ENCODE data around the gene STMP1. TPM values are rescaled to one million over a fixed set of nuclear protein-coding genes. Genes with fewer than 3 reads are reported as not detected.
"Not testable (repeated sequence)": the region's sequence is repeated elsewhere in the genome, so short reads cannot be mapped to it uniquely, and the experiment has no call there.

Gene STMP1
- 32.9 TPM for total RNA-seq

DNA sequence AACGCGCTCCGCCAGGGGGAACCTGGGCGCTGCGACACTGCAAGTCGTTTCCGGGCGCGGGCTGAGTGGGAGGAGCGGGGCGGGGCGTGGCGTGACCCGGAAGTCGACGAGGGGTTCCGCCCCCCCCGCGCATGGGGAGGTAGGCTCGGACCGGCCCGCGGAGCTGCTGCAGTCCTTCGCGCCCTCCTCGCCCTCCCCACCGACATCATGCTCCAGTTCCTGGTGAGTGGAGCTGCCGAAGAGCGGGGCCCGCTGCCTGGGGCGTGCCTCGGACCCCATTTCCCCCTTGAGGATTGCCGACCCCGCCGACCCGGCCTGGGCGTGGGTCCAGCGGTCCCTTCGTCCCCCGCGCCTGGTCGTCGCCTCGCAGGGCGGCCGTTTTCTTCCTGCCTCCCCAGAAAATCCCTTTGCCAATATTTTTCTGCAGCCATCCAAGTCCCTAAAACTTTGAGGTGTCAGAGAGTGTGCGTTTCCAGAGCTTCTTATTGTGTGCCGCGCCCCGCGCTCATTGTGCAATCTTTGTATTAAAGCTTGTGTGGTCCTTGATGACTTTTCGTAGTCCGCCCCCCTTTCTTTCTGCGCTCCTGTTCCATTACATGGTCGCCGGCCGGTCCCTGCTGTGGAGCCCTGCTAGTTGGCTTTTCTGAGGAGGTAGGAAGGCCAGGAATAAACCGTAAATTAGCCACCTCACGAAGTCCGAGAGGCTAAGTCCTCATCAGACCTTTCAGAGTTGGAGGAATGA is at the start of gene STMP1:
Gene STMP1, plus strand, starts transcription at position 142 of the 742 bp plus-strand sequence.
- DNase-seq (ENCODE audit: low spot score): peak; percentile 97

DNA sequence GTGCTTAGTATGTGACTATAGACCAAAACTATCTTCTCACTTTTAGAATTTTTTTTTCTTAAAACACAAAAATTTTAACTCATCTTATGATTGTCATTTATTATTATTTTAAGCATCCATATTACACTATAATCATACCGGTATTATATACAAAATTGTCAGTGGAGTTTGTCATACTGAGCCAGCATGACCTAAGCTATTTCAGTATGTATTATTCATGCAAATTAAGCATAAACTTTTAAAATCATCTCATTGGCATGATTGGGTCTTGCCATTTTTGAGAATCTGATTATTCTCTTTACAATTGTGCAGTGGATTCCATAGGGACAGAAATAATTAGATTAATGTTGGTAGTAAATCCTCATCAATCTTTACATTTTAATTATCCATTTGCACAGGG is 46.2 kb upstream of the STMP1 start:
- DNase-seq (ENCODE audit: low spot score): no peak

DNA sequence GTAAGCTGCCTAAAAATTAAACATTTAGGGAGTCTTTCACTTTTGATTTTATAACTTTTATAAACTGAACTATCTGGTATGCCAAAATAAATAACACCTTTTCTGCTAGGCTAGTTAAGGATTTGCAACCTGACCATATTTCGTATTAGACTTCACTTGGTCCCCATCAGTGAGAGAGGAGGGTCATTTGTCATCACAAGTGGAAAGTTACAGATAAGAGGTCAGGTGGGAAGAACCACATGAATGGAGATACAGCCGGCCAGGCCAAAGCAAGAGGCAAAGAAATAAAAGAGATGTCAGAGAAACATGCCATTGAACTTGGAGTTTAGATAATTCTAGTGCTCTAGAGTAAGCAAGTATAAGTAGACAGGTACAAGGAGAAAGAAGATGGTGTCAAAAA is 44.5 kb upstream of the STMP1 start:
- no peak for DNase-seq (ENCODE audit: low spot score)

DNA sequence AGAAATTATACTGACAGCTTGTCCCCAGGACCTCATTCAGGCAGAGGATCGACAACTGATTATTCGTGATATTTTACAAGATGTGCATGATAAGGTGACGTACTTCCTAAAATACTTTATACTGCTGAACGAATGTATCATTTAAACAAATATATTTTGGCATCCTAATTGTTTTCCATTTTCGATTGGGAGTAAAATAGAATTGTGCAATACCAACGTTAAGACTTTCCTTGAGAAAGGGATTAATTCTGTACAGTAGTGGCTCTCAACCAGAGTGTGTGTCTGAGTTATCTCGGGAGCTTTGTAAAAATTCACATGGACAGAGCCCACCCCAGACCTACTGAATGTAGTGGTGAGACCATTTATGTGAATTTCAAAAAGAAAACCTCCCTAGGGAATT is 43.8 kb upstream of the STMP1 start:
- DNase-seq (ENCODE audit: low spot score): no peak

DNA sequence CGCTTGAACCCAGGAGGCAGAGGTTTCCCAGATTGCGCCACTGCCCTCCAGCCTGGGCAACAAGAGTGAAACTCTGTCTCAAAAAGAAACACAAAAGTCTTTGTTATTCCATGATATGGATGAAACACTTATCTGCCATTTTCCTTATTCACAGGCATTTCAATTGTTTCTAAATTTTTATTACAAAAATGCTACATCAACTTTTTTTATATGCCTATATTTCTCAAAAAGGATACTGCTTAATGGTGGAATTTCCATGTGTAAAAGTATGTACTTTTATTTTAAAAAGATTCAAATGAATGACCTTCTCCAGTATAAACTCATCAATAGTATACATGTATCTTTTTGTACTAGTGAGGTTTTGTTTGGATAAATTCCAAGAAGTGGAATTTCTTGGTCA is 41.9 kb upstream of the STMP1 start:
- no peak for DNase-seq (ENCODE audit: low spot score)

DNA sequence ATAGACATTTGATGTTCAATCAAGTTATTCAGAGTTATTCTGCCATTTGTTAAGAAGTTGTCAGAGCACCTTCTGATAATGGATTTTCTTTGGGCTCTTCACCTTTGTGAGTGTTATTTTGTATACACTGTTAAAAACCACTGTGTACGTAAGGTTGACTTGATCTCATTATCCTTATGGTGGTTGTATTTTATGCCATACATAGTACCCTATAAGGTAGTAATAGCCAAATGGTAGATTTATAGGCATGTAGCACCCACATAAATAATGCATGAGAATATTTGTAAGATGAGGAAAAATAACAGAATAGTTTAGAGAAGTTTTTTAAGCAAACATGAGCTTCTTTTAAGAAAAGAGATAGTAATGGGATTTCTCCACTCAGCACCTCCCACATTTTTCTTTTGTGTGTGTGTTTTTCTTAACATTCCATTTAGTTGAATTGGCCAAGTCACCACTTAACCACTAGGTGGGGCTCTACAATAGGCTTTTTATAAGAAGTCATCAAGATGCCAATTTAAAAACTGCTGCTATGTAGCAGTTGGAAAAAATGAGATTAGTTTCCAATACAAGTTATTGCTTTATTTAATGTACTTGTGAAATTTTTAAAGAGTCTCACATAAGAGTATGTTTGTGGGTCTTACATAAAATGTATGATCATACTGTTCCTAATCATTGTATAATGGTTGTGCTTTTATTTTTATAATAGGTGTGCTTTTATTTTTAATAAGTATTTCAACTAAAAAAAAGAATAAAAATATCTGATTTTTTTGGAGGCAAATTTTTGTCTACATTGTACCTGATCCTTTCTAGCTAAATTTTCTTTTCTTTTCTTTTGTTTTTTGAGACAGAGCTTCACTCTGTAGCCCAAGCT is 41.1 kb upstream of the STMP1 start:
- peak; percentile 55 for DNase-seq (ENCODE audit: low spot score)

DNA sequence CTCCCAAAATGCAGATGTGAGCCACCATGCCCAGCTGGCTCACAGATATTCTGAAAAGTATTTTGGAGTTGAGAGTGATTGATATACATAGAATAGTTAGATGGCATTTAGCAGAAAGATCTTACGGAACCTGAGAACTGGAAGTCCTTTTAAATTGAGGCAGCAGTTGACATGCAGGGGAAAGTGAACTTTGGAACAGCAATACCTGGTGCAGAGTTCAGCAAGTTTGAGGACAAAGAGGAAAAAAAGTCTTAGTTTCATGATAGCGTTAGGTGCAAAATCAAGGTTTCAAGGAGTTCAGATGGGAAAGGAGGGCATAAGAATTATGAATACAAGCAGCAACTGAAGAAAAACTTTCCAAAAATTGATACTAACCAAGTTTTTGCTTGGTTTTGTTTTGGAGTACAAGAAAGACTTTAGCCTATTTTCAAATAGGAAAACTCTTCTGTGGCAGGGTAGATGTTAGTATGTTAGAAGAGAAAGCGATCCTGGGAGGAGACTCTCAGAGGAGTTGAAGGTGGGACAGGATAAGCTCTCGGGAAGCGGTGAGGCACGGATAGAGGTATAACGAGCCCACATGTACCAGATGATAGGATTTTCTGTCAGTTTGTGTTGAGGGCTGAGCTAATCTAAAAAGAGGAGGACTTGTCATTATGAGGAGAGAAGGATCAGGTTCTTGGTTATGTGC is 28.0 kb upstream of the STMP1 start:
- no peak for DNase-seq (ENCODE audit: low spot score)

DNA sequence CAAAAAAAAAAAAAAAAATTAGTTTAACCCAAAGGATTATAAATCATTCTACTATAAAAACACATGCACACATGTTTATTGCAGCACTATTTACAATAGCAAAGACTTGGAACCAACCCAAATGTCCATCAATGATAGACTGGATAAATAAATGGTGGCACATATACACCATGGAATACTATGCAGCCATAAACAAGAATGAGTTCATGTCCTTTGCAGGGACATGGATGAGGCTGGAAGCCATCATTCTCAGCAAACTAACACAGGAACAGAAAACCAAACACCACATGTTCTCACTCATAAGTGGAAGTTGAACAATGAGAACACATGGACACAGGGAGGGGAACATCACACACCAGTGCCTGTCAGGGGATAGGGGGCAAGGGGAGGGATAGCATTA is 22.6 kb upstream of the STMP1 start:
- DNase-seq (ENCODE audit: low spot score): not testable (repeated sequence)

DNA sequence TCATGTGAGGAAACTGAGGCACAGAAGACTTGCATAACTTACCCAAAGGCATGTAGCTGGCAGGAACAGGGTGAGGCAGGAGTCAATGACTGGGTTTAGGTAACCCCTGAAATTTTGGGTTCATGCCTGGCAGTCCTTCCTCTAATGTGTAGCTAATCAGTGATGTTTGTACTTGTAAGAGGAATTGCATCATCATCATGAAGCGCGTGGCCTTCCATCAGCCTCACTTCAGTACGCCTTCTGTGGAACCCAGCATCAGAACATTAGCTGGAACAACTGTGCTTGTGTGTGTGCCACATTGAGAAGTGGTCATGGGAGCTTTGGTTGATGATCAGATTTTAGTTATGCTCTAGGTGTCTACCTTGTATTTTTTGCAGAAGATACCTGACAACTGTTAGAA is 18.2 kb upstream of the STMP1 start:
- no peak for DNase-seq (ENCODE audit: low spot score)

DNA sequence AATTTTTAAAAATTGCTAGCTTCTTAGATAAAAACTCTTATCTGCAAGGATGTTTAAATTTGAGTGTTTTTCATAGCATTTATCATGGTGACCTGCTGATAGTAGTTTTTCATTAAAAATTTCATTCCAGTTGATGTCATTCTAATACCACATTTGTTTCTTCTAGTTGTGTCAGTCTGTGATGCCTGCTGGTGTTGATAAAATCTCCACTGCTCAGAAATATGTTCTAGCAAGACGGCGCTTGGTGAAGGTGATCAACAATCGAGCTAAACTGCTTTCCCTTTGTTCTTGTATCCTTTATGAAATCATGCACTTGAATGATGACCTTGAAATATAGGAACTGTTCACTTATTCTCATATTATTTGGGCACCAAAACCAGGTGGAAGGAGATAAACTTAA is 17.6 kb upstream of the STMP1 start:
- no peak for DNase-seq (ENCODE audit: low spot score)

DNA sequence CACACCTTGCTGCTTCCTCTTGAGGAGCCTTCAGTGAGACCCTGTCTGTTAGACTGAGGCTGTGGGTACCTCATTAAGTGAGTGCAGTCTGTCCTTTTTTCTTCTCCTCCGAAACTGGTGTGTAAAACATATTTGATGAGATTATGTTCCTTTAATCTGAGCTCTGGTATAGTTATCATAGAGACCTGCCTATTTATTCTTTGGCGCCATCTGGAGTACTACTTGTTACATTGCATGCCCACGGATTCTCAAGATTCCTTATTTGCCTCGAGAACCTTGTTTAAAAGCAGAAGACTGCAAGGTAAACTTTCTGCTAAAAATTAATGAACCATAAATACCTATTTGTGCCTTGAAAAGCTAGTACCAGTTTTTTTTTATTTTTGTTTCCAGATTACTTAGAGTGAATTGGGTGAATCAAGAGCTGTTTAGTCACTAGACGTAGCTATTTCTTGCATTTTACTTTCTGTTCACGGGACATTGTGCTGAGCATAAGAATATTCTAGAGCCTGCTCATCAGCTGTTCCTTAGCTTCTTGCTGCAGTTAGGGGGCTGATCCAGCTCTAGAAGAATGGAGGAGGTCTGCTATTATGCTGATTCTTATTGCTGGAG is 16.9 kb upstream of the STMP1 start:
- no peak for DNase-seq (ENCODE audit: low spot score)

DNA sequence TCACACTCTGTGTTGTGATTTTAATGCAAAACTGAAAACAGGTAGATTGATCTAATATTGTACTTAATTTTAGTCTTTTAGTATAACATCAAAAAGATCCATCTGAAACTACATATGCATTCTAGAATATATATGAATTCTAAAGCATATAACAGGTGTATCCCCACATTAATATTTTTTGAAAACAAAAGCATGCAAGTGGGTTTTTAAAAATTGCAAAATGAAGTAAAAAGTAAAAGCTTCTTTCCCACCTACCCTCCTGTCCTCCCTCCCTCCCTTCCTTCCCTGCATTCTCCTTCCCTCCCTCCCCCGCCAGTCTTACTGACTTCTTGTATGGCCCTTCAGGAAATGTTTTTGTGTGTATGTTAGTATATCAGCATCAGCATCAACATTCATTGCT is 14.6 kb upstream of the STMP1 start:
- no peak for DNase-seq (ENCODE audit: low spot score)

DNA sequence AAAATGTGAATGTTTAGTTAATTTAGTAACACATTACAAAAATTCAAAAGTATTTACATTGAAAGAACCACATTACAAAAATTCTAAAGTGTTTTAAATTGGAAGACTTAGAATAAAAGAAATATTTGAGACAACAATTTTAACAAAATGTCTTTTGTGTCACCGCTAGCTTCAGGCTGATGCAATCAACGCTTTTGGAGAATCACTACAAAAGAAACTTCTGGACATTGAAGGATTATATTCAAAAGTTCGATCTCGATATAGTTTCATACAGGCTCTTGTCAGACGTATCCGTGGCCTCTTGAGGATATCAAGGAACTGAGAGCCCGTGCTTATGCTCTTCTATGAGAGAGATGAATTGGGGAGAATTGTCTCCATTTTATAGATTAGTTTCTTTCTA is 14.1 kb upstream of the STMP1 start:
- DNase-seq (ENCODE audit: low spot score): no peak

DNA sequence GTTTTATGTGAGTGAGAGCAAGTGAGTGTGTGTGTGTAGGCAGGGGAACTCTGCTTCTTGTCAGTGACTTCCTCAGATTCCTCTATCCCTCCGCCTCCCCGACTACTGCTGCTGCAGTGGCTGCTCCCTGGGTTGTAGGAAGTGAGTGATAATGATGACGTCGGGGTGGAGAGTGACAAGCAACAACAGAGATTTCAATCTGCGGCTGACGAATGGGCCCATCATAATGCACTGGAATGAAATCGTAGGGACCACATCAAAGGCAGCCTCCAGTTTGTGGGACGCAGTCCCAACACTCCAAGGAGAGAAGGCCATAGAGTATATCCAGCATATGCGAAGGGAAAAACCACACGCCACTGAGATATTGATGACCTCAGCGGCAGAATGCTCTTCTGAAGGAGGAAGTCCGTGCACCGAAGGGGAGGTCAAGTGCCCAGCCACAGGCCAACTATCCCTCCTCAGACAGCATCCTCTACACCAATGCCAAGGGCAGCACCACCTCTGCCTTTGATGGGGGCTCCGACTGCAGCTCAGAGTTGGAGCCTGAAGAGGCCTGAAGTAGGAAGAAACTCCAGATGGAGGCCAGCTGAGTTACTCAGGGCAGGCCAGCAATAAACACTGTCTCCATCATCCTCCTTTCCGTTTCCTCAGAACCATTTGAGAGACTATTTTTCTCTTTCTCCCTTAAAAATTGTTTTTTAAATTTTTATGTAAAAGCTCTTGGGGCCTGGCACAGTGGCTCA is 11.3 kb upstream of the STMP1 start:
- DNase-seq (ENCODE audit: low spot score): no peak

DNA sequence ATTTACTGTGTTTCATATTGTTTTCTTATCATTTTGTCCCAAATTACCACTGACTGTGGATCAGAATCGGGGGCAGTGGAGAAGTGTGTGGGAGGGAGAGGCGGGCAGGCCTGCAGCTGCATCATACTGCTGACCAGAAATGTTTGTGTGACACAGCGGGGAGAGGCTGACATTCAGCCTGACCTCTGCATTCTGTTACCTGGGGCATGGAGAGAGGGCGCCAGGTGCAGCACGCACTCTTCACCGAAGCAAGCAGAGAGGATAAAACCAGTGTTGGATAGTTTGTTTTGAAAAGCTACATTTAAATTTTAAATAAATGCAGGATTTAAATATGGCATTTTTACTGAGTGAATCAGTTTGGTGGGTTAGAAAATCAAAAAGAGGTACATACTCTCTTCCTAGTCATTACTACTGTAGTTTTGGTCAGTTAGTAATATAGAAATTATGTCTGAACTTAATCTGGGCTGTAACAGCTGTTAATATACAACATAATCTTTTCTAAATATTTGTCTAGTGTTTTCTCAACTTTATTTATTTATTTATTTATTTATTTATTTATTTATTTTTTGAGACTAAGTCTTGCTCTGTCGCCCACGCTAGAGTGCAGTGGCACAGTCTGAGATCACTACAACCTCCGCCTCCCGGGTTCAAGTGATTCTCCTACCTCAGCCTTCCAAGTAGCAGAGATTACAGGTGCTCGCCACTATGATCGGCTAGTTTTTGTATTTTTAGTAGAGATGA is 8.8 kb upstream of the STMP1 start:
- no peak for DNase-seq (ENCODE audit: low spot score)

DNA sequence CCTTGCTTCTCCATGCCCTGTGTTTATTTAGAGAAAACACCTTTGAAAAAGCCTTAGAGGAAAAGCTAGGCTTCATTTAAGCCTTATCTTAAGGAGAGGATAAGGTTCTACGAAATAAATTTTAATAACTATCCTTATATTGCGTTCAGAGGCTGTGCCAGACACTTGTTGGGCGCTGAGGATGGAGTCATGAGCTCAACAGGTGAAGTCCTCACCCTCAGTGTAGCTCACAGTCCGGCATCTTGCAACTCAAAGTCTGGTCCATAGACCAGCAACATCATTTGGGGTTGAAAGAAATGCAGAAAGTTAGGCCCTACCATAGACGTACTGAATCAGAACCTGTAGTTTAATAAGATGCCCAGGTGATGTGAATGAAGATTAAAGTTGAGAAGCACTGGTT is 3.8 kb upstream of the STMP1 start:
- no peak for DNase-seq (ENCODE audit: low spot score)

DNA sequence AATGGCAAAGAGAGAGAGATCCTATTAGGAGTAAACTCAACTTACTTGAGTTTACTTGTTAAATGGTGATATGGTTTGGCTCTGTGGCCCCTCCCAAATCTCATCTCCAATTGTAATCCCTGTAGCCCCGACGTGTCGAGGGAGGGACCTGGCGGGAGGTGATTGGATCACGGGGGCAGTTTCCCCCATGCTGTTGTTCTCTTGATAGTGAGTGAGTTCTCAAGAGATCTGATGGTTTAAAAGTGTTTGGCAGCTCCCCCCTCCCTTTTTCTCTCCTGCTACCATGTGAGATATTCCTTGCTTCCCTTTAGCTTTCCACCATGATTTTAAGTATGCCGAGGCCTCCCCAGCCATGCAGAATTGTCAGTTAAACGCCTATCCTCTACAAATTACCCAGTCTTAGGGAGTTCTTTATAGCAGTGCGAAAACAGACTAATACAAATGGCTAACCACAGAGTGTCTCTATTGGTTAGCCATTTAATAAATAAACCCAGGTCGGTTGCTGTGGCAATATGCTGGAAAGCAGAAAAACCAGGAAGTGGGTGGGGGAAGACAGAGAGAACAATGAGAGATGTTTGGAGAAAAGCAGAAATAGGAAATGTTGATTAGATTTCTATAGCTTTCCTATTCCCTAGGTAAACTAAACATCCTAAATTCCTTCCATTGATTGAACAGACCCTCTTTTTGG is 3.0 kb upstream of the STMP1 start:
- DNase-seq (ENCODE audit: low spot score): no peak

DNA sequence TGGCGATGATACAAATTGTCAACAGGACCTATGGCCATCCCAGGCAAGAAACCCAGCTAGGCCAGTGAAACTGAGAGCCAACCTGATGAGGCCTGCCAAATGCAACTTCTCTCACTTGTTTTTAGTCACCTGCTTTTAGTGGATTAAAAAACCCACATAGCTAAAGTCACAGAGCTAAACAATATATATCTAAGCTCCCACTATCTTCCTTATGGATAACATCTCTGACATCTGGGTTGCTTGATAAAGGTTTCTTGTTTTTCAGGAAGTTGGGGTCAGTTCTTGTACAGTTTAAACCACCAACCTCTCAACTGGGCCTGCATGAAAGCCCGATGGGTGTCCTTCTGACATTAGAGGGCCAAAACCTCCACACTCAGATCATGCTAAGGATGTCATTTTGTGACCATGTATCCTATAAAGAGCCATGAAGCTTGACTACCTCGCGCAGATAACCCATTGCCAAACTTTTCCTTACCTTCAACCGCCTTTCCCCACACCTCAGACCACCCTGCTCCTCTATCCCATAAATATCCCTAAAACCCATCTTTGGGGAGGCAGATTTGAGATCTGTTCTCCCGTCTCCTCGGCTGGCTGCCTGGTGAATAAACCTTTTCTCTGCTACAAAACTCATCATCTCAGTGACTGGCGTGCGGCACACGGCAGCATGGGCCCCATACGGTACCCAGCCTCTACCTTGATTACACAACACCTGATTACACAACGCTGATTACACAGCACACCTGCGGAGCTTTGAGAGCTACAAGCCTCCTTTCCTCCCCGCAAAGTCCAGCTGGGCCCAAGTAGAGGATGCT is 797 bp upstream of the STMP1 start:
- peak; percentile 48 for DNase-seq (ENCODE audit: low spot score)

DNA sequence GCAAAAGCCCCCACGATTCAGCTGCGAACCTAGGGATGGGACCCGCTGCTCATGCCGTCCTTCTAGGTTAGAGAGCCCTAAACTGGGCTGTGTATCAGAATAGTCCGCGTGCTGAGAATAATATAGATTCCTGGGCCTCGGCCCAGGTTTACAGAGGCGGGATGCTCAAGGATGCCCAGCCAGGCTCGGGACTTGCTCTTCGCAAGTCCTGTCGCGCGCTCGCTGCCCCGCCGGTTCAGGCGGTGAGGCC is 266 bp upstream of the STMP1 start:
- DNase-seq (ENCODE audit: low spot score): no peak

Data from ureter (tissue), 1 donor.